GM18868 (cell line): ENCODE data around the gene PTPRD.
"Not testable (repeated sequence)": the region's sequence is repeated elsewhere in the genome, so short reads cannot be mapped to it uniquely, and the experiment has no call there.

ENCODE experiments used
- ATAC-seq: cut with Tn5 transposase; IDR thresholded peaks from one replicate; pipeline ENCODE4 v1.9.1; 2021; ENCODE audit warnings: mild to moderate bottlenecking, moderate library complexity; ENCODE audit not compliant: unreplicated experiment

PTPRD gene

GRCh38 chr9:9552665-9553064 is 1060.1 kb downstream of the PTPRD start:
- ATAC-seq = no peak

GRCh38 chr9:9538766-9539165 is 1074.0 kb downstream of the PTPRD start:
- ATAC-seq = no peak

- ATAC-seq = no peak
Measured at GRCh38 chr9:9538356-9538755, 1074.4 kb downstream of the PTPRD start.

GRCh38 chr9:9536523-9536922 is 1076.3 kb downstream of the PTPRD start:
- ATAC-seq = no peak

- no peak for ATAC-seq
Measured at GRCh38 chr9:9523476-9524139, 1089.2 kb downstream of the PTPRD start.

GRCh38 chr9:9522406-9522805 is 1090.4 kb downstream of the PTPRD start:
- no peak for ATAC-seq

- ATAC-seq = no peak
Measured at GRCh38 chr9:9521033-9521779, 1091.6 kb downstream of the PTPRD start.

GRCh38 chr9:9504869-9505268 is 1107.9 kb downstream of the PTPRD start:
- ATAC-seq = no peak

GRCh38 chr9:9499546-9499945 is 1113.3 kb downstream of the PTPRD start:
- ATAC-seq = no peak

- no peak for ATAC-seq
Measured at GRCh38 chr9:9498846-9499245, 1114.0 kb downstream of the PTPRD start.

GRCh38 chr9:9498128-9498527 is 1114.7 kb downstream of the PTPRD start:
- no peak for ATAC-seq

GRCh38 chr9:9494336-9494735 is 1118.5 kb downstream of the PTPRD start:
- no peak for ATAC-seq

GRCh38 chr9:9492506-9492905 is 1120.3 kb downstream of the PTPRD start:
- no peak for ATAC-seq

- no peak for ATAC-seq
Measured at GRCh38 chr9:9489183-9489582, 1123.6 kb downstream of the PTPRD start.

GRCh38 chr9:9483175-9483574 is 1129.6 kb downstream of the PTPRD start:
- ATAC-seq = no peak

- ATAC-seq = no peak
Measured at GRCh38 chr9:9478741-9479140, 1134.1 kb downstream of the PTPRD start.

- ATAC-seq = no peak
Measured at GRCh38 chr9:9469271-9469670, 1143.5 kb downstream of the PTPRD start.

GRCh38 chr9:9441874-9442273 is 1170.9 kb downstream of the PTPRD start:
- ATAC-seq = not testable (repeated sequence)

GRCh38 chr9:9437641-9438040 is 1175.2 kb downstream of the PTPRD start:
- ATAC-seq = no peak

GRCh38 chr9:9426454-9426853 is 1186.3 kb downstream of the PTPRD start:
- ATAC-seq = not testable (repeated sequence)

GRCh38 chr9:9412241-9412640 is 1200.6 kb downstream of the PTPRD start:
- ATAC-seq = no peak

- no peak for ATAC-seq
Measured at GRCh38 chr9:9410736-9411135, 1202.1 kb downstream of the PTPRD start.

GRCh38 chr9:9399982-9400381 is 1212.8 kb downstream of the PTPRD start:
- ATAC-seq = no peak
